RWPE2 (cell line): ENCODE measurements around the gene DMD.

Experiments used
- ATAC-seq: fragments of 200-7000 bp; cut with Tn5 transposase; 3 replicates; pipeline ENCODE4 v1.9.1; 2021; ENCODE audit warnings: low read depth
- DNase-seq: peaks from one replicate; pipeline ENCODE4 v3.0.0-alpha.2; 2020; ENCODE audit warnings: low spot score
- H3K27ac ChIP-seq: fragments of 450-650 bp; 2 replicates; pipeline ENCODE4 v1.5.1; 2017; ENCODE audit warnings: mild to moderate bottlenecking; ENCODE audit not compliant: poor library complexity, severe bottlenecking
- H3K27me3 ChIP-seq: fragments of 250-450 bp; sonication (Bioruptor Pico); 2 replicates; pipeline ENCODE4 v1.5.1; 2021; ENCODE audit warnings: mild to moderate bottlenecking, moderate library complexity; ENCODE audit not compliant: insufficient read depth, poor library complexity, severe bottlenecking
- H3K36me3 ChIP-seq: fragments of 250-450 bp; sonication (Bioruptor Pico); 2 replicates; pipeline ENCODE4 v1.5.1; 2020; ENCODE audit warnings: low read depth, mild to moderate bottlenecking, moderate library complexity
- H3K4me1 ChIP-seq: fragments of 250-450 bp; sonication (Bioruptor Pico); 2 replicates; pipeline ENCODE4 v1.5.1; 2021; ENCODE audit warnings: mild to moderate bottlenecking, moderate library complexity; ENCODE audit not compliant: insufficient read depth, poor library complexity, severe bottlenecking
- H3K4me3 ChIP-seq: fragments of 250-450 bp; sonication (Bioruptor Pico); 2 replicates; pipeline ENCODE4 v1.5.1; 2021; ENCODE audit warnings: mild to moderate bottlenecking, moderate library complexity; ENCODE audit not compliant: severe bottlenecking
- H3K9me3 ChIP-seq: fragments of 250-450 bp; sonication (Bioruptor Pico); 2 replicates; pipeline ENCODE4 v1.5.1; 2021; ENCODE audit warnings: mild to moderate bottlenecking, moderate library complexity; ENCODE audit not compliant: severe bottlenecking
- CTCF ChIP-seq: fragments of 450-650 bp; IDR thresholded peaks from one replicate; pipeline ENCODE4 v1.5.1; 2017; ENCODE audit warnings: mild to moderate bottlenecking, moderate library complexity; ENCODE audit not compliant: poor library complexity, severe bottlenecking

The DMD gene

GRCh38 chrX:31123335-31123734 is 2088.0 kb downstream of the DMD start:
- Histone ChIP-seq H3K4me3 (no peak overlapping the region), H3K27me3 (no peaks in the 10 kb centered on the region), H3K27ac (no peak overlapping the region), H3K9me3 (no peaks in the 10 kb centered on the region), H3K36me3 (no peaks in the 10 kb centered on the region), H3K4me1 (no peaks in the 10 kb centered on the region)
- ATAC-seq: no peak
- no peak for TF ChIP-seq CTCF
- DNase-seq: no peak

GRCh38 chrX:31117266-31117665 is 2094.1 kb downstream of the DMD start:
- H3K4me1 ChIP-seq: no peaks in the 10 kb centered on the region
- no peak for DNase-seq
- H3K27ac ChIP-seq: no peak overlapping the region
- H3K4me3 ChIP-seq: no peak overlapping the region
- H3K27me3 ChIP-seq: no peaks in the 10 kb centered on the region
- no peak for TF ChIP-seq CTCF
- no peaks in the 10 kb centered on the region for H3K9me3 ChIP-seq
- H3K36me3 ChIP-seq: no peaks in the 10 kb centered on the region
- ATAC-seq: no peak

- Histone ChIP-seq H3K4me1 (no peaks in the 10 kb centered on the region), H3K27ac (no peak overlapping the region), H3K4me3 (no peak overlapping the region), H3K36me3 (no peaks in the 10 kb centered on the region), H3K27me3 (no peaks in the 10 kb centered on the region), H3K9me3 (no peaks in the 10 kb centered on the region)
- DNase-seq (no peak), ATAC-seq (no peak)
- TF ChIP-seq CTCF: no peak
Measured at GRCh38 chrX:31115398-31115797, 2096.0 kb downstream of the DMD start.

- Histone ChIP-seq H3K36me3 (no peaks in the 10 kb centered on the region), H3K4me1 (no peaks in the 10 kb centered on the region), H3K27ac (no peak overlapping the region), H3K9me3 (no peaks in the 10 kb centered on the region), H3K27me3 (no peaks in the 10 kb centered on the region), H3K4me3 (no peak overlapping the region)
- TF ChIP-seq CTCF: no peak
- ATAC-seq (no peak), DNase-seq (no peak)
Measured at GRCh38 chrX:31114858-31115257, 2096.5 kb downstream of the DMD start.

- Histone ChIP-seq H3K27me3 (no peaks in the 10 kb centered on the region), H3K4me1 (no peaks in the 10 kb centered on the region), H3K36me3 (no peaks in the 10 kb centered on the region), H3K27ac (no peak overlapping the region), H3K4me3 (no peak overlapping the region), H3K9me3 (no peaks in the 10 kb centered on the region)
- ATAC-seq: no peak
- no peak for DNase-seq
- no peak for TF ChIP-seq CTCF
Measured at GRCh38 chrX:31112226-31112999, 2098.9 kb downstream of the DMD start.
